H1 (cell line): ENCODE results near the gene WEE1. TPM values are rescaled to one million over a fixed set of nuclear protein-coding genes. Genes with fewer than 3 reads are reported as not detected.
A peak's percentile ranks its signal among the peaks of the same experiment; 100 is the strongest.

ENCODE experiments used
- CTCF ChIA-PET: fragments of 300-600 bp; sonication (Branson Sonifier 250); formaldehyde crosslinking; loops from one replicate; lab custom pipeline; 2021; ENCODE audit not compliant: partially characterized antibody; lab: Charles Lee
- POLR2A ChIA-PET: fragments of 300-600 bp; sonication (Branson Sonifier 250); formaldehyde crosslinking; loops from one replicate; lab custom pipeline; 2021; ENCODE audit warnings: inconsistent platforms; ENCODE audit not compliant: partially characterized antibody; lab: Charles Lee
- DNase-seq, 2 experiments: peaks; one replicate each; pipeline versions ENCODE4 v3.0.0 to v3.0.0-alpha.2; 2010 to 2022; ENCODE audit warnings: low spot score in 2 of 2, low read depth in 1 of 2, mixed read lengths in 1 of 2
- FAIRE-seq: peaks from 2 replicates; lab custom pipeline; 2011; peaks lifted over from hg19 to GRCh38; lab: Jason Lieb, UNC
- H2AFZ ChIP-seq: 2 replicates; pipeline ENCODE4 v1.8.1; 2012; ENCODE audit warnings: low read length, inconsistent platforms
- H2AK5ac ChIP-seq: 2 replicates; pipeline ENCODE4 v1.6.1; 2013; ENCODE audit warnings: low read depth, low read length
- H2BK120ac ChIP-seq: replicated peaks from 2 replicates; pipeline ENCODE3; 2013; ENCODE audit warnings: low read depth, low read length, inconsistent platforms
- H2BK12ac ChIP-seq: 2 replicates; pipeline ENCODE4 v1.6.1; 2013; ENCODE audit warnings: low read depth, low read length
- H2BK15ac ChIP-seq: 2 replicates; pipeline ENCODE4 v1.6.1; 2013; ENCODE audit warnings: low read length
- H2BK20ac ChIP-seq: 2 replicates; pipeline ENCODE4 v1.6.1; 2013; ENCODE audit warnings: low read length
- H2BK5ac ChIP-seq: 2 replicates; pipeline ENCODE4 v1.6.1; 2013; ENCODE audit warnings: low read depth, low read length
- H3K14ac ChIP-seq: 2 replicates; pipeline ENCODE4 v1.6.1; 2013; ENCODE audit warnings: inconsistent platforms; ENCODE audit not compliant: insufficient read length
- H3K18ac ChIP-seq: 2 replicates; pipeline ENCODE4 v1.6.1; 2013; ENCODE audit warnings: low read length; ENCODE audit errors: extremely low read depth
- H3K23ac ChIP-seq: 2 replicates; pipeline ENCODE4 v1.6.1; 2013; ENCODE audit warnings: inconsistent platforms; ENCODE audit not compliant: insufficient read length
- H3K23me2 ChIP-seq: 2 replicates; pipeline ENCODE4 v1.6.1; 2013; ENCODE audit warnings: low read depth, low read length
- H3K27ac ChIP-seq: 2 replicates; pipeline ENCODE4 v1.6.1; 2011; ENCODE audit warnings: low read depth, low read length, inconsistent platforms
- H3K27me3 ChIP-seq, 4 experiments: replicated peaks in 1 of 4; 1 replicate in 1 of 4; 2 replicates in 3 of 4; pipeline versions ENCODE4 v1.6.1 to v1.8.1; 2011 to 2013; ENCODE audit warnings: low read length in 3 of 4, mild to moderate bottlenecking in 3 of 4, inconsistent platforms in 2 of 4, mixed read lengths in 2 of 4, moderate library complexity in 1 of 4; ENCODE audit not compliant: control insufficient read depth in 3 of 4, insufficient read depth in 3 of 4; ENCODE audit errors: extremely low read depth in 1 of 4
- H3K36me3 ChIP-seq, 4 experiments: 2 replicates each; pipeline versions ENCODE4 v1.6.1 to v1.8.1; 2011 to 2013; ENCODE audit warnings: mild to moderate bottlenecking in 4 of 4, low read length in 3 of 4, moderate library complexity in 2 of 4, control low read depth in 1 of 4, inconsistent platforms in 1 of 4; ENCODE audit not compliant: insufficient read depth in 4 of 4, control insufficient read depth in 2 of 4
- H3K4ac ChIP-seq: replicated peaks from 2 replicates; pipeline ENCODE3; 2013; ENCODE audit warnings: low read length, low read depth, mixed read lengths, inconsistent platforms; ENCODE audit not compliant: insufficient read length
- H3K4me1 ChIP-seq, 4 experiments: replicated peaks in 1 of 4; 1 replicate in 1 of 4; 2 replicates in 3 of 4; pipeline versions ENCODE4 v1.6.1 to v1.8.1; 2011 to 2013; ENCODE audit warnings: low read length in 3 of 4, inconsistent platforms in 2 of 4, mixed read lengths in 1 of 4; ENCODE audit not compliant: insufficient read depth in 4 of 4, control insufficient read depth in 3 of 4
- H3K4me2 ChIP-seq, 2 experiments: 2 replicates each; pipeline versions ENCODE4 v1.6.1 to v1.8.1; 2011 to 2013; ENCODE audit warnings: low read depth in 2 of 2, low read length in 2 of 2, control low read depth in 1 of 2, inconsistent platforms in 1 of 2, mild to moderate bottlenecking in 1 of 2; ENCODE audit not compliant: insufficient read depth in 1 of 2
- H3K4me3 ChIP-seq, 4 experiments: fragments of 200-600, 300-600 bp in 1 of 4; sonication (generic), shearing (Covaris generic), sonication (Bioruptor Twin) in 1 of 4; 2 replicates each; pipeline versions ENCODE4 v1.5.1 to v1.8.1; 2011 to 2016; ENCODE audit warnings: low read length in 4 of 4, low read depth in 3 of 4, control low read depth in 2 of 4, inconsistent platforms in 2 of 4, mild to moderate bottlenecking in 2 of 4, mixed read lengths in 1 of 4, moderate library complexity in 1 of 4; ENCODE audit not compliant: insufficient read depth in 2 of 4; ENCODE audit errors: extremely low read depth in 1 of 4
- H3K56ac ChIP-seq: replicated peaks from 2 replicates; pipeline ENCODE3; 2013; ENCODE audit warnings: low read depth, mild to moderate bottlenecking, mixed read lengths, low read length, inconsistent platforms; ENCODE audit not compliant: insufficient read length
- H3K79me1 ChIP-seq: 2 replicates; pipeline ENCODE4 v1.6.1; 2013; ENCODE audit warnings: low read depth, low read length, control low read depth
- H3K79me2 ChIP-seq, 2 experiments: 2 replicates each; pipeline versions ENCODE4 v1.6.1 to v1.8.1; 2012 to 2013; ENCODE audit warnings: low read length in 2 of 2, mild to moderate bottlenecking in 2 of 2, inconsistent platforms in 1 of 2; ENCODE audit not compliant: insufficient read depth in 2 of 2, control insufficient read depth in 1 of 2
- H3K9ac ChIP-seq, 4 experiments: replicated peaks in 1 of 4; 1 replicate in 1 of 4; 2 replicates in 3 of 4; pipeline versions ENCODE4 v1.6.1 to v1.8.1; 2011 to 2013; ENCODE audit warnings: low read depth in 3 of 4, low read length in 3 of 4, control low read depth in 2 of 4, mild to moderate bottlenecking in 2 of 4, moderate library complexity in 2 of 4, inconsistent platforms in 1 of 4; ENCODE audit errors: extremely low read depth in 1 of 4
- H3K9me3 ChIP-seq, 2 experiments: 2 replicates each; pipeline versions ENCODE4 v1.6.1 to v1.8.1; 2012 to 2013; ENCODE audit warnings: mild to moderate bottlenecking in 2 of 2, moderate library complexity in 2 of 2, control low read depth in 1 of 2, inconsistent platforms in 1 of 2, low read depth in 1 of 2, low read length in 1 of 2, mixed read lengths in 1 of 2; ENCODE audit not compliant: insufficient read depth in 2 of 2
- H4K20me1 ChIP-seq, 2 experiments: replicated peaks in 1 of 2; 2 replicates each; pipeline versions ENCODE3 to v1.8.1; 2011 to 2013; ENCODE audit warnings: inconsistent platforms in 2 of 2, low read length in 2 of 2, mild to moderate bottlenecking in 1 of 2; ENCODE audit not compliant: insufficient read depth in 2 of 2, control insufficient read depth in 1 of 2
- H4K5ac ChIP-seq: 2 replicates; pipeline ENCODE4 v1.6.1; 2013; ENCODE audit warnings: low read length, low read depth, mixed read lengths, inconsistent platforms; ENCODE audit not compliant: insufficient read length
- H4K8ac ChIP-seq: 2 replicates; pipeline ENCODE4 v1.8.0; 2013; ENCODE audit warnings: mild to moderate bottlenecking, moderate library complexity, low read length, inconsistent platforms; ENCODE audit not compliant: insufficient read depth; ENCODE audit errors: extremely low read depth
- H4K91ac ChIP-seq: replicated peaks from 2 replicates; pipeline ENCODE3; 2013; ENCODE audit warnings: low read length, mixed read lengths, inconsistent platforms; ENCODE audit not compliant: insufficient read length
- EP300 ChIP-seq, 2 experiments: IDR thresholded peaks; 1 replicate in 1 of 2; 2 replicates in 1 of 2; pipeline ENCODE4 v1.6.1; 2011 to 2012; ENCODE audit warnings: low read depth in 2 of 2, low read length in 2 of 2, mild to moderate bottlenecking in 2 of 2, borderline replicate concordance in 1 of 2, inconsistent platforms in 1 of 2, moderate library complexity in 1 of 2
- KDM4A ChIP-seq: IDR thresholded peaks from one replicate; pipeline ENCODE4 v1.7.1; 2012; ENCODE audit warnings: low read depth, mild to moderate bottlenecking, moderate library complexity, low read length, inconsistent platforms; ENCODE audit not compliant: severe bottlenecking
- POLR2A ChIP-seq, 2 experiments: IDR thresholded peaks; 1 replicate in 1 of 2; 2 replicates in 1 of 2; pipeline ENCODE4 v1.6.1; 2011; ENCODE audit warnings: low read depth in 2 of 2, low read length in 2 of 2, mild to moderate bottlenecking in 2 of 2; ENCODE audit errors: control extremely low read depth in 1 of 2
- WGBS, 2 experiments: shearing (Covaris generic) in 1 of 2; methylation state at CpG; one replicate each; pipeline versions ENCODE4 v1.1.6 to v1.1.7; 2013 to 2015; ENCODE audit warnings: low lambda C conversion rate in 2 of 2, mixed read lengths in 2 of 2, inconsistent platforms in 1 of 2, low coverage in 1 of 2, missing lambda C conversion rate in 1 of 2; ENCODE audit not compliant: insufficient replicate concordance in 2 of 2, insufficient coverage in 1 of 2, insufficient read length in 1 of 2; ENCODE audit errors: extremely low coverage in 1 of 2, missing lambda C conversion rate in 1 of 2; 5-methylcytosine and 5-hydroxymethylcytosine counted together
- polyA plus RNA-seq, 7 experiments: library from polyadenylated mRNA; depleted of rRNA in 3 of 7; stranded (reverse) in 5 of 7; unstranded in 2 of 7; fragments of >200 nt in 5 of 7; fragments of 200-250 nt in 2 of 7; gene quantifications; 1 replicate in 5 of 7; 2 replicates in 1 of 7; 4 replicates in 1 of 7; pipeline versions ENCODE4 v1.2.1 to v1.2.3, GENCODE V29; 2011 to 2013; ENCODE audit warnings: missing spikeins in 2 of 7, mixed read lengths in 2 of 7
- total RNA-seq: library from RNA; stranded (reverse); fragmentation: NEBNext Ultra II Directional; extraction: Animal tissue kit (Norgen Biotek cat#: 25700); gene quantifications from 2 replicates; pipeline ENCODE4 v1.2.1, GENCODE V29; 2021

WEE1 gene
- total and polyA plus RNA-seq, 2 of the 8 experiments (the other 6 are each of a cell fraction or from before 2014, with no cell fraction given), result 40.8 to 120 TPM

DNA sequence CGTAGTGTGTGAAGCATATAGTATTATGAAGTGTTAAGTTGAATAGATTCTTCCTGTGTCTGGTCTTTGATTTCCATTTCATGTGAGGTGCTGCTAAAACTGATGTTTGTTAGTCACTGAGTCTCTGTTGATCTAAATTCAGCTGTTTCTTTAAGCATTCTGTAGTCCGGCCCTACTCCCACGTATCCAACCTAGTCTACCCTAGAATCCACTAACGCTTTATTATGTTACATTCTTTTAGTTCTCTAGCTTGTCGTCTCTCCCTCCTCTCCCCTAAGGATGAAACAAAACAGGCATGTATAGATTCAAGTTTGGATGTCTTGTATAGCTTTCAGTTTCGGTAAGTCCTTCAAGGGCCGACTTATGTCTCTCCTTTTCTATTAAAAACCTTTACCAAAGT lies 4.1 kb downstream of the WEE1 start:
- 90% methylated on average over 7 of the region's 7 CpGs; no CpG with 5 or more reads in 1 of the 2 experiments for WGBS, 2 experiments
- H3K4me3 ChIP-seq, result peak overlapping the region in 2 of 4 experiments; percentile 8 to 82; a peak in 3 of 8 replicates
- H3K4me2 ChIP-seq, result peak overlapping the region; percentile 36 to 61; a peak in 2 of 4 replicates
- no peak overlapping the region for H4K8ac ChIP-seq
- no peak overlapping the region for H3K4ac ChIP-seq
- peaks cover 28 to 77% of the 10 kb centered on the region in 2 experiments for H3K79me2 ChIP-seq
- no peak overlapping the region for H3K14ac ChIP-seq
- H2BK12ac ChIP-seq, result no peak overlapping the region
- 0 out of 2 replicates have a peak, but pooled peaks cover 2% of the 10 kb centered on the region for H3K79me1 ChIP-seq
- no peaks in the 10 kb centered on the region for H3K9me3 ChIP-seq
- H3K27me3 ChIP-seq, result no peaks in the 10 kb centered on the region
- H3K9ac ChIP-seq, result no peak overlapping the region; a peak in 1 of 7 replicates
- no peak for FAIRE-seq
- H2BK120ac ChIP-seq, result no peak overlapping the region
- H3K27ac ChIP-seq, result no peak overlapping the region
- peaks cover 0 to 5% (median 1%) of the 10 kb centered on the region in 4 experiments; a peak in 3 of 7 replicates for H3K4me1 ChIP-seq
- peaks cover 12 to 13% of the 10 kb centered on the region in 2 experiments for H4K20me1 ChIP-seq
- TF ChIP-seq EP300 (IDR thresholded peaks at IDR 0.05; ENCODE audit: borderline replicate concordance in 1 of 2, low read depth in 2 of 2, low read length in 2 of 2), result no peak
- peak in 1 of 2 experiments; percentile 37; a peak in 1 of 3 replicates for TF ChIP-seq POLR2A (IDR thresholded peaks at IDR 0.05; ENCODE audit: control extremely low read depth in 1 of 2, low read depth in 2 of 2, low read length in 2 of 2)
- TF ChIP-seq KDM4A, result no peak
- TF ChIP-seq, all 59 proteins: peak for 1
- no peak overlapping the region for H2BK5ac ChIP-seq
- H2BK15ac ChIP-seq, result no peak overlapping the region
- no peak overlapping the region for H4K91ac ChIP-seq
- ChIA-PET CTCF (interaction anchor here (1.1 to 3.4 kb wide), 6 partner anchors 9 to 71 kb away, joined by 4 to 18 read pairs (median 6); no protein-coding TSS in a partner anchor), POLR2A (interaction anchor here (0.7 to 3.6 kb wide), 7 partner anchors 12 to 145 kb away, joined by 3 to 48 read pairs (median 4); partner anchors contain the start of gene ZNF143)
- no peak overlapping the region for H2AFZ ChIP-seq
- no peak overlapping the region for H3K56ac ChIP-seq
- H3K18ac ChIP-seq, result no peak overlapping the region
- no peak overlapping the region for H2AK5ac ChIP-seq
- H3K23ac ChIP-seq, result no peak overlapping the region
- peak in 1 of 2 experiments; percentile 20 for DNase-seq
- no peak overlapping the region for H4K5ac ChIP-seq
- H3K23me2 ChIP-seq, result peaks cover 5% of the 10 kb centered on the region
- H3K36me3 ChIP-seq, result peaks cover 16 to 70% (median 51%) of the 10 kb centered on the region in 4 experiments
- H2BK20ac ChIP-seq, result no peak overlapping the region
